ENCODE results near the gene PJA1.

PJA1 gene

DNA sequence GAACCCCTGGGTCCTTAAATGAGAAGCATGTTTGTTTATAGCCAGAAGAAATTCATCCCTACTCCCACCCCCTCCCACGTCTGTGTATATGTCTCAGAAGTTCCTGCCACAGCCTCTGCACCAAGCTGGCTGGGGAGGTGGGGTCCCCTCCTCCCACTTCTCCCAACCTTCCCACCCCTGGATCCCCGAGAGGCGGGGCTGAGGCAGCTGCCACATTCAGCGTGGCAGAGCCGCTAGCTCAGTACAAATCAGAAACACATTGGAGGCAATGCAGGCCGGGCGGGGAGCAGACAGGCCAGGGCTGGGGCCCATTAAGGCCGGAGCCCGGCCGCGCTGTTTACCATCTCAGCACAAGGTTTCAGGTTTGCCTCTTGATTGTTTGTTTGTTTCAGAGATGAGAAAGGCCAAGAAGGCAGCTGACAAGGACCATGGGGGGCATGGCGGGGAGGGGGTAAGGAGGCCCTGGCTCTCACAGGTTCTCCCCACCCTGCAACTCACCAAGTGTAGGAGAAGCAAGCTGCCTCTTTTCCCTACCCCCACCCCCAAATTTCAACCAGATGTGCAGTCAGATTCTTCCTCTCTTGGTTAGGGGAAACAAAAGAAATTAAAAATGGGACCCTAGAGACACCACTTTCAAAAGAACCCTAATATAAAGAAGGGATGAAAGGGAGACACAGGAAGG lies 22.3 kb downstream of the PJA1 start:
- Histone ChIP-seq H3K4me3 (ENCODE audit: low read depth, low read length) (no peak overlapping the region), H3K27ac (ENCODE audit: low read depth, low read length) (no peak overlapping the region), H3K36me3 (ENCODE audit: insufficient read depth, low read length) (no peaks in the 10 kb centered on the region), H2AFZ (ENCODE audit: low read length, unreplicated experiment) (no peak overlapping the region), H3K79me2 (ENCODE audit: control insufficient read depth, insufficient read depth, low read length, unreplicated experiment) (no peaks in the 10 kb centered on the region), H3K4me1 (ENCODE audit: control insufficient read depth, insufficient read depth, low read length, unreplicated experiment) (peaks cover 2% of the 10 kb centered on the region), H3K27me3 (ENCODE audit: insufficient read depth, low read length) (no peaks in the 10 kb centered on the region)

DNA sequence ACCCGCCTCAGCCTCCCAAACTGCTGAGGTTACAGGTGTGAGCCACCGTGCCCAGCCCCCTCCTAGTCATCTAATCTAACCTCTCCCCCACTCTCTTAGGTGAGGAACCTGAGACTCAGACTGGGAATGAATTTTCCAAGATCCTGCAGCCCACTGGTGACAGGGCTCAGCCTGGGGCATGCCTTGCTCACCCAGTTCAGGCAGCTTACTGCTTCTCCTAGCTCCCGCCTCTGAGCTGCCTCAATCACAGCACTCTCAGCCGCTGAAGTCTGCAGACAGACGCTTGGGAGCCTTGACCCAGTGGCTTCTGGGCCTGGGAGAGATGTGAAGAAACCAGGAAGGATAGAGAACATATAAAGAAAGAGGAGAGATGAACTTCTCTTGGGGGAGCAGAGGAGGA lies 24.4 kb downstream of the PJA1 start:
- H3K4me1 ChIP-seq (ENCODE audit: control insufficient read depth, insufficient read depth, low read length, unreplicated experiment): peaks cover 13% of the 10 kb centered on the region
- H3K79me2 ChIP-seq (ENCODE audit: control insufficient read depth, insufficient read depth, low read length, unreplicated experiment): no peaks in the 10 kb centered on the region
- H2AFZ ChIP-seq (ENCODE audit: low read length, unreplicated experiment): no peak overlapping the region
- no peaks in the 10 kb centered on the region for H3K27me3 ChIP-seq (ENCODE audit: insufficient read depth, low read length)
- no peaks in the 10 kb centered on the region for H3K36me3 ChIP-seq (ENCODE audit: insufficient read depth, low read length)
- H3K27ac ChIP-seq (ENCODE audit: low read depth, low read length): no peak overlapping the region
- no peak overlapping the region for H3K4me3 ChIP-seq (ENCODE audit: low read depth, low read length)

DNA sequence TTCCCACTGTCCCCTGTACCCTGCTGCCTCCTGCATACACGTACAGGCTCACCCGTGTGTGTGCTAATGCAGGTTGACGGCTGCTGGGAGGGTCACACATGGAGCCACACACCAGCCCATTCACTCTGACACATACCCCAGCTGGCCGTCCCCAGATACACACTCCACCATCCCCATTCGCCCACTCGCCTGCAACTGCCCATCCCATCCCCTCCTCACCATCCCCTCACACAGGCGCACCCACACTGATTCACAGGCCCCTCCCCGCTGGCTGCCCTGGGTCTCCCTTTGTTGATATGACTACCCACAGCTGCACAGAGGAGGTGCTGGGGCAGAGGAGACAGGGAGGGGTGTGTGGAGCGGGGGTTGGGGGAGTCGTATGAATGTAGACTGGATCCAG lies 25.7 kb downstream of the PJA1 start:
- H3K36me3 ChIP-seq (ENCODE audit: insufficient read depth, low read length): no peaks in the 10 kb centered on the region
- no peak overlapping the region for H2AFZ ChIP-seq (ENCODE audit: low read length, unreplicated experiment)
- peaks cover 13% of the 10 kb centered on the region for H3K4me1 ChIP-seq (ENCODE audit: control insufficient read depth, insufficient read depth, low read length, unreplicated experiment)
- no peak overlapping the region for H3K27ac ChIP-seq (ENCODE audit: low read depth, low read length)
- H3K4me3 ChIP-seq (ENCODE audit: low read depth, low read length): no peak overlapping the region
- H3K79me2 ChIP-seq (ENCODE audit: control insufficient read depth, insufficient read depth, low read length, unreplicated experiment): no peaks in the 10 kb centered on the region
- H3K27me3 ChIP-seq (ENCODE audit: insufficient read depth, low read length): no peaks in the 10 kb centered on the region

DNA sequence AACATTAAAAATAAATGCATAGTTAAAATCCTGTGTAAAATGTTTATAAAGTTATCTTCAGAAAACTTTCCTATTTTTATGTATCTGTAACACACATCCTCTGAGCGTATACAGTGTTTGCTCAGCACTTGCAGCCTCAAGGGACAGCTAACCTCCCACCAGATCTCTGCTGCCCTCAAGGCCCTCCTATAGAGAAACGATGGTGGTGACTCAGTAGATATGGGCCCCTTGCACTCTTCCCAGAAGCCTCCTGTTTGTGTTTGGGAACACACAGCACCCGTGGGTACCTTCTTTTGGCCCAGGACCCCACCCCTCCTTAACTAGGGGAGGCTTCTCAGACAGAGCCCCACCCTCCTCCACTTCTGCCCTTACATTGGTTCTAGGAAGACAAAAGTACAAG lies 26.7 kb downstream of the PJA1 start:
- no peaks in the 10 kb centered on the region for H3K79me2 ChIP-seq (ENCODE audit: control insufficient read depth, insufficient read depth, low read length, unreplicated experiment)
- no peak overlapping the region for H3K4me3 ChIP-seq (ENCODE audit: low read depth, low read length)
- no peaks in the 10 kb centered on the region for H3K36me3 ChIP-seq (ENCODE audit: insufficient read depth, low read length)
- H3K27ac ChIP-seq (ENCODE audit: low read depth, low read length): no peak overlapping the region
- no peak overlapping the region for H2AFZ ChIP-seq (ENCODE audit: low read length, unreplicated experiment)
- no peaks in the 10 kb centered on the region for H3K27me3 ChIP-seq (ENCODE audit: insufficient read depth, low read length)
- H3K4me1 ChIP-seq (ENCODE audit: control insufficient read depth, insufficient read depth, low read length, unreplicated experiment): peaks cover 13% of the 10 kb centered on the region

DNA sequence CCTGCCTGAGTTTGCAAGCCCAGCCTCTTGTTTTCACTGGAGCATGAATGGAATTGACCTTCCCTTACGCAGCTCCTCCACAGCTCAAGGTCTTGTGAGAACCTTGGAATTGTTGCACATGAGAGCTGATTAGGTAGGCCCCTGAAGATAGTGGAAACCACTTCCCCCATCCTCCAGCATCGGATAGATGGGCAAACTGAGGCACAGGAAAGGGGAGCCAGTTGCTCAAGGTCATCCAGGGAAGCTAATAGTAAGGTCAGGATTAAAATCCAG lies 27.2 kb downstream of the PJA1 start:
- no peaks in the 10 kb centered on the region for H3K79me2 ChIP-seq (ENCODE audit: control insufficient read depth, insufficient read depth, low read length, unreplicated experiment)
- no peaks in the 10 kb centered on the region for H3K27me3 ChIP-seq (ENCODE audit: insufficient read depth, low read length)
- H3K4me1 ChIP-seq (ENCODE audit: control insufficient read depth, insufficient read depth, low read length, unreplicated experiment): peaks cover 13% of the 10 kb centered on the region

DNA sequence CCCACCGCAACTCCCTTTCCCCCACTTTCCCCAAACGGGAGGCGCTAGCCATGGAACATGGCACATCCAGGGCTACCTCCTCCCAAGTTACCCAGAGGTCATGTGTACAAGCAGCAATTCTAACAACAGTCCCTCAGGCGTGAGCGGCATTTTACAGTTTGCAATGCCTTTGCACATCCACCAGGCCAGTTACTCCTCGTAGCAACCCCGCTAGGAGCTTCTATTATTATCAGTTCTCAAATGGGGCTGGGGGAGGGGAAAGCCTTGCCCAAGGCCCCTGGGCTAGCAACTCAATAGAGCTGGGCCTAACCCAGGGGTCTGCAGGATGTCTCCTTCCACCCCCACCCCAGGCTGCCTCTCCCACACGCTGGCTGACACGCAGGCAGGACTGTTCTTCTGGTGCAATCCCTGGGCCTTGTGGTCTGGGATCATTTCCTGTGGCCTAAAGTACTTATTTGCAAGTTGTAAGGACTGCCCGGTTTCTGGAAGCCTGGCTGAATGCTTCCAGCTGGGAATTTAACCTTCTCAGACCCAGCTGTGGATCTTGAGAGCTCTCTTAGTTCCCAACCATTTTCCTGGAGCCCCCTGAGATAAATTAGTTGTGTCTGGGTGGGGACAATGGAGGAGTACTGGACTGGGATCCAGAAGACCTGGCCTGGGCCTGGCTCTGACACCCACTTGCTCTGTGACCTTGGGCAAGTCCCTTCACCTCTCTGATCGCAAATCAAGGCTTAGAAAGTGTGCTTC lies 27.7 kb downstream of the PJA1 start:
- Histone ChIP-seq H2AFZ (ENCODE audit: low read length, unreplicated experiment) (no peak overlapping the region), H3K27ac (ENCODE audit: low read depth, low read length) (no peak overlapping the region), H3K36me3 (ENCODE audit: insufficient read depth, low read length) (no peaks in the 10 kb centered on the region), H3K4me3 (ENCODE audit: low read depth, low read length) (no peak overlapping the region), H3K4me1 (ENCODE audit: control insufficient read depth, insufficient read depth, low read length, unreplicated experiment) (peaks cover 13% of the 10 kb centered on the region), H3K27me3 (ENCODE audit: insufficient read depth, low read length) (no peaks in the 10 kb centered on the region), H3K79me2 (ENCODE audit: control insufficient read depth, insufficient read depth, low read length, unreplicated experiment) (no peaks in the 10 kb centered on the region)

More for the DNA sequence above, 27.2 kb downstream of the PJA1 start:
- no peak overlapping the region for H3K4me3 ChIP-seq (ENCODE audit: low read depth, low read length)
- H3K36me3 ChIP-seq (ENCODE audit: insufficient read depth, low read length): no peaks in the 10 kb centered on the region
- no peak overlapping the region for H2AFZ ChIP-seq (ENCODE audit: low read length, unreplicated experiment)
- no peak overlapping the region for H3K27ac ChIP-seq (ENCODE audit: low read depth, low read length)

DNA sequence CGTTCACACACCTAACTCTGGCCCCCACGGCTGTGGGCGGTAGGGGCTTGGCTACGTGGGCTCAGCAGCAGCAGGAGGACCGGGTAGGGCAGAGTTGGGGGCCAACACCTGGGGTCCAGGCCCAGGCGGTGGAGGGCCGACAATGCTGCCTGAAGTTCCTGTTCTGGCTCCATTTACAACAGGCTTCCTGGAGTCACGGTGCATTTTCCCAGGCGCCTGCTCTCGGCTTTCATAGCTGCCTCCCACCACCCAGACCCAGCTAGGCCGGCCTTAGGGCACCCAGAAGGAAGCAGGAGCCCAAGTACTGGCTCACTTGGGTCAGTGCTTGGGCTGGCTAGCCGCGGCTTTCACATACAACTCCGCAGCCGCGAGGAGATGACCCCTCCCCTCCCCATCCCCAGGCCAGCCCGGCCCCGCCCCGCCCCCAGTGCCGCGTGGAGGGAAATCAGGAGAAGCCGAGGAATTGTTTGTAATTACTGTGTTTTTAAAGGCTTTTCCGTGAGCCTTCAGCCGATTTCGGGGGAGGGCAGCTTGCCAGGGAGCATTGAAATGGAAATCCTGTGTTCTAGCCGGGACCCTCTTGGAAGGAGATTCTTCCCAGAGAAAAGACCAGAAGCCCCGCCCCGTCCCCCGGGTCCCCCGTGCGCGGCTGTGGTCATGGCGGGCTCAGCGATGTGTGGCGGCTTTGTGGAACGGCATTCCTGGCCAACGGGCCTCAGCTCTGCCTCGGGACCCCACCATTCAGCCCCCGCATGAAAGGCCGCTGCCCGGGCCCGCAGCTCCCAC lies 28.5 kb downstream of the PJA1 start:
- H3K4me3 ChIP-seq (ENCODE audit: low read depth, low read length): no peak overlapping the region
- no peak overlapping the region for H3K27ac ChIP-seq (ENCODE audit: low read depth, low read length)
- peaks cover 13% of the 10 kb centered on the region for H3K4me1 ChIP-seq (ENCODE audit: control insufficient read depth, insufficient read depth, low read length, unreplicated experiment)
- H2AFZ ChIP-seq (ENCODE audit: low read length, unreplicated experiment): no peak overlapping the region
- H3K79me2 ChIP-seq (ENCODE audit: control insufficient read depth, insufficient read depth, low read length, unreplicated experiment): no peaks in the 10 kb centered on the region
- no peaks in the 10 kb centered on the region for H3K36me3 ChIP-seq (ENCODE audit: insufficient read depth, low read length)
- no peaks in the 10 kb centered on the region for H3K27me3 ChIP-seq (ENCODE audit: insufficient read depth, low read length)

DNA sequence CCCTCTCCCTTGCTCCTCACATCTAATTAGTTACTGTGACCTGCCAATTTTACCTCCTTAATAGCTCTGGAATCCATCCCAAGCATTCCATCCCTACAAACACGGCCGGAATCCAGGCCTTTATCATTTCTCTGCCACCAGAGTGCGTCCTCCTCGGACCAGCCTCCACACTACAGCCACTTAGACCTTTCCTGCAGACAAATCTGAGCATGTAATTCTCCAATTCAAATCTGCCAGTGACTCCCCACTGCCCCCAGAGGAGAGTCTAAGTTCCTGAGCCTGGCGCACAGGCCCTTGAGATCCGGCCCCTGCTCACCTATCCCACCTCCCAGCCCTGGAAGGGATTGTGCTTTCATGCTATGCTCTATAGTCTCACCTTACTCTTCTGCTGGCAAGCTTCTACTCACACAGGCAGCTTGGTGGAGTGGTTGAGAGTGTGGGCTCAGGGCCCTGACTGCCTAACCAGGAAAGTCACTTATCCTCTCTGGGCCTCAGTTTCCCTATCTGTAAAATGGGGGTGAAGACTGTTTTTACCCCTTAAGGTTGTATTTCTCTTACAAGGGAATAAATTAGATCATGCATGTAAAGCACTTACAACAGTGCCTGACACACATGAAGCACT lies 31.2 kb downstream of the PJA1 start:
- peaks cover 13% of the 10 kb centered on the region for H3K4me1 ChIP-seq (ENCODE audit: control insufficient read depth, insufficient read depth, low read length, unreplicated experiment)

DNA sequence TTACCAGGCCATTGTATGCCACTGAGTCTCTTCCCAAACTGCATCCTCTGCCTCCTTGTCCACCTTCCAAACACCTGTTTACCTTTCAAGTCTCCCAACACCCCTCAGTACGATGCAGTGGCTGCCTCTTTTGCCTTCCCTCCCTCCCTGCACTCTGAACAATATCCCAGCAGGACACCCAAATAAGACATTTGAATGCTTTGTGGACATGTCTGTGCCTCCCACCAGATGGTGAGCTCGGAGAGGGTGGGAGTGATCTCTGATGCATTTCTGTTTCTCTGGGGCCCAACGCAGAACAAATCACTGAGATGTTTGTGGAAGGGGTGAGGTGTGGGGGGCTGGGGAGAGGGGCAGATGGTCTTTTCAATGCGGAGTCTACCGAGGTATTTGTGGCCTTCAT lies 33.4 kb downstream of the PJA1 start:
- Histone ChIP-seq H2AFZ (ENCODE audit: low read length, unreplicated experiment) (no peak overlapping the region), H3K27me3 (ENCODE audit: insufficient read depth, low read length) (no peaks in the 10 kb centered on the region), H3K36me3 (ENCODE audit: insufficient read depth, low read length) (no peaks in the 10 kb centered on the region), H3K27ac (ENCODE audit: low read depth, low read length) (no peak overlapping the region), H3K79me2 (ENCODE audit: control insufficient read depth, insufficient read depth, low read length, unreplicated experiment) (no peaks in the 10 kb centered on the region), H3K4me3 (ENCODE audit: low read depth, low read length) (no peak overlapping the region), H3K4me1 (ENCODE audit: control insufficient read depth, insufficient read depth, low read length, unreplicated experiment) (no peaks in the 10 kb centered on the region)

More for the DNA sequence above, 31.2 kb downstream of the PJA1 start:
- Histone ChIP-seq H3K36me3 (ENCODE audit: insufficient read depth, low read length) (no peaks in the 10 kb centered on the region), H3K27me3 (ENCODE audit: insufficient read depth, low read length) (no peaks in the 10 kb centered on the region), H3K79me2 (ENCODE audit: control insufficient read depth, insufficient read depth, low read length, unreplicated experiment) (no peaks in the 10 kb centered on the region), H2AFZ (ENCODE audit: low read length, unreplicated experiment) (no peak overlapping the region), H3K27ac (ENCODE audit: low read depth, low read length) (no peak overlapping the region), H3K4me3 (ENCODE audit: low read depth, low read length) (no peak overlapping the region)

DNA sequence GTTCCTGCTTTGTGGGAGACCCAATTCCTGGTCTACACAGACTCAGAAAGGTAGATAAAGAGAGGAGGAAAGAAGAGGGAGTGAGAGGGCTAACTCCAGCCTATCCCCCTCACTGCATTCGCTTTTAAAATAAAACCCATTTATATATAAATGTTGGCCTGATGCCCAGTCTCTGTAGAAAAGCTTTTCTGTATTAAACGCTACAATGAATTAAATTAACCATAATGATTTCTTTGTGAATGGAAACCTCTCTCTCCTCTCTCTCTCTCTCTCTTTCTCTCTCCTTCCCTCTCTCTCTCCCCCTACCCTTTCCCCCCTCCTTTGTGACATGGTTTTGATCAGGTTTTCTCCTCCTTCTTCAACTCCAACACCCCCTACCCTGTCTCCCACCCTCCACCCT lies 34.8 kb downstream of the PJA1 start:
- Histone ChIP-seq H3K79me2 (ENCODE audit: control insufficient read depth, insufficient read depth, low read length, unreplicated experiment) (no peaks in the 10 kb centered on the region), H3K4me3 (ENCODE audit: low read depth, low read length) (no peak overlapping the region), H2AFZ (ENCODE audit: low read length, unreplicated experiment) (no peak overlapping the region), H3K4me1 (ENCODE audit: control insufficient read depth, insufficient read depth, low read length, unreplicated experiment) (no peaks in the 10 kb centered on the region), H3K27ac (ENCODE audit: low read depth, low read length) (no peak overlapping the region), H3K27me3 (ENCODE audit: insufficient read depth, low read length) (no peaks in the 10 kb centered on the region), H3K36me3 (ENCODE audit: insufficient read depth, low read length) (no peaks in the 10 kb centered on the region)

Measured in ACC112 (cell line).